HepG2 (cell line): ENCODE results near the gene EDEM1. TPM values are rescaled to one million over a fixed set of nuclear protein-coding genes. Genes with fewer than 3 reads are reported as not detected.

Source experiments
- ATAC-seq: fragments of 200-7000 bp; cut with Tn5 transposase; 3 replicates; pipeline ENCODE4 v1.9.1; 2020; ENCODE audit warnings: mild to moderate bottlenecking, moderate library complexity
- BruUV-seq: library from RNA; stranded (reverse); fragments of 400-500 nt; replicated peaks from 2 replicates; lab custom pipeline; 2021; lab: Mats Ljungman, UMichigan
- CTCF ChIA-PET: fragments of 300-600 bp; formaldehyde crosslinking; extraction: SDS; loops from one replicate; lab custom pipeline; 2021; ENCODE audit warnings: low total read pairs, inconsistent platforms, low intra/inter-chr PET ratio; lab: Yijun Ruan, JAX
- POLR2A ChIA-PET: fragments of 350-600 bp; sonication (Branson Sonifier 250); formaldehyde crosslinking; loops from one replicate; lab custom pipeline; 2020; ENCODE audit warnings: antibody characterized with exemption, inconsistent platforms; lab: Yijun Ruan, JAX
- DNase-seq: peaks from one replicate; pipeline ENCODE4 v3.0.0-alpha.2; 2015; ENCODE audit warnings: low spot score
- FAIRE-seq: peaks from 3 replicates; lab custom pipeline; 2011; peaks lifted over from hg19 to GRCh38; lab: Jason Lieb, UNC
- H2AFZ ChIP-seq: one replicate; pipeline ENCODE4 v1.6.1; 2011; ENCODE audit warnings: low read length, inconsistent platforms
- H3K27ac ChIP-seq: fragments of 300-600 bp; 3 replicates; pipeline ENCODE4 v1.8.0; 2011; ENCODE audit warnings: mixed run types, mild to moderate bottlenecking, mixed read lengths, low read length, inconsistent platforms; ENCODE audit not compliant: insufficient read depth; ENCODE audit errors: extremely low read length
- H3K27me3 ChIP-seq, 2 experiments: fragments of 200-600 bp in 1 of 2; 2 replicates in 1 of 2; 3 replicates in 1 of 2; pipeline versions ENCODE4 v1.6.0 to v1.8.0; 2011; ENCODE audit warnings: low read length in 2 of 2, mild to moderate bottlenecking in 2 of 2, moderate library complexity in 2 of 2, inconsistent platforms in 1 of 2; ENCODE audit not compliant: insufficient read depth in 2 of 2, control insufficient read depth in 1 of 2
- H3K36me3 ChIP-seq, 2 experiments: fragments of 200-600 bp in 1 of 2; replicated peaks in 1 of 2; 2 replicates in 1 of 2; 3 replicates in 1 of 2; pipeline versions ENCODE4 v1.5.1 to v1.8.0; 2011; ENCODE audit warnings: low read length in 2 of 2, inconsistent platforms in 1 of 2; ENCODE audit not compliant: insufficient read depth in 2 of 2, control insufficient read depth in 1 of 2
- H3K4me1 ChIP-seq: 2 replicates; pipeline ENCODE4 v1.5.1; 2012; ENCODE audit warnings: low read length, inconsistent platforms; ENCODE audit not compliant: insufficient read depth
- H3K4me2 ChIP-seq: 2 replicates; pipeline ENCODE4 v1.6.0; 2011; ENCODE audit warnings: low read depth, low read length, inconsistent platforms
- H3K4me3 ChIP-seq, 3 experiments: fragments of 200-600 bp in 1 of 3; sonication (generic), shearing (Covaris generic) in 1 of 3; replicated peaks in 1 of 3; 2 replicates each; pipeline ENCODE4 v1.5.1; 2011 to 2016; ENCODE audit warnings: low read length in 3 of 3, inconsistent platforms in 2 of 3, low read depth in 2 of 3, mild to moderate bottlenecking in 2 of 3, control low read depth in 1 of 3, mixed read lengths in 1 of 3; ENCODE audit not compliant: insufficient read depth in 1 of 3
- H3K79me2 ChIP-seq: one replicate; pipeline ENCODE4 v1.6.1; 2011; ENCODE audit warnings: low read length, inconsistent platforms; ENCODE audit not compliant: insufficient read depth
- H3K9ac ChIP-seq: 2 replicates; pipeline ENCODE4 v1.6.0; 2011; ENCODE audit warnings: mild to moderate bottlenecking, low read depth, low read length, inconsistent platforms; ENCODE audit not compliant: insufficient read depth
- H3K9me3 ChIP-seq: 2 replicates; pipeline ENCODE4 v1.5.1; 2012; ENCODE audit warnings: mild to moderate bottlenecking, low read length
- H4K20me1 ChIP-seq: 2 replicates; pipeline ENCODE4 v1.6.0; 2011; ENCODE audit warnings: inconsistent platforms, mild to moderate bottlenecking, low read length, moderate library complexity; ENCODE audit not compliant: insufficient read depth
- CEBPZ ChIP-seq: IDR thresholded peaks from 2 replicates; pipeline ENCODE4 v1.6.1; 2012; ENCODE audit warnings: low read length, improper control_type of control experiment
- ETS1 ChIP-seq: sonication (generic); formaldehyde crosslinking; IDR thresholded peaks from 2 replicates; pipeline ENCODE4 v1.4.0; 2020; ENCODE audit warnings: missing genetic modification reagents
- LCORL ChIP-seq, 2 experiments: fragments of 450-650 bp in 1 of 2; sonication (generic) in 1 of 2; formaldehyde crosslinking in 1 of 2; IDR thresholded peaks; 2 replicates each; pipeline versions ENCODE4 v1.5.0 to v1.6.1; 2017 to 2020; ENCODE audit warnings: antibody characterized with exemption in 1 of 2, missing genetic modification reagents in 1 of 2
- PHF20 ChIP-seq: sonication (generic); formaldehyde crosslinking; IDR thresholded peaks from 2 replicates; pipeline ENCODE4 v1.5.0; 2020; ENCODE audit warnings: mild to moderate bottlenecking, missing genetic modification reagents
- ZNF550 ChIP-seq: sonication (generic); formaldehyde crosslinking; IDR thresholded peaks from 2 replicates; pipeline ENCODE4 v1.4.0; 2020; ENCODE audit warnings: mild to moderate bottlenecking, missing genetic modification reagents, borderline replicate concordance
- WGBS: methylation state at CpG from one replicate; pipeline ENCODE4 v1.1.6; 2017; ENCODE audit warnings: low lambda C conversion rate; 5-methylcytosine and 5-hydroxymethylcytosine counted together
- in situ Hi-C: cut with HindIII; loops from 2 replicates; pipeline ENCODE4 v1.10.0; 2017; ENCODE audit warnings: low pct_unique_long_range_greater_than_20kb; ENCODE audit not compliant: extremely low pct_ligation_motif_present
- intact Hi-C: fragments of 100-400 bp; cut with micrococcal nuclease; formaldehyde crosslinking; loops from one replicate; pipeline ENCODE4 v1.10.0; 2022; ENCODE audit not compliant: unreplicated experiment
- polyA plus RNA-seq, 8 experiments: library from polyadenylated mRNA; depleted of rRNA in 3 of 8; stranded (reverse) in 7 of 8; unstranded in 1 of 8; fragments of >200 nt; fragmentation: Illumina TruSeq in 4 of 8; extraction: Trizol in 4 of 8; gene quantifications; 2 replicates each; pipeline versions ENCODE4 v1.2.1 to v1.2.3, GENCODE V29; 2011 to 2016; ENCODE audit warnings: low read depth in 4 of 8, missing spikeins in 1 of 8, mixed read lengths in 1 of 8; ENCODE audit not compliant: insufficient read depth in 1 of 8
- total RNA-seq, 5 experiments: library from RNA; depleted of rRNA; stranded (reverse); fragments of >200 nt; fragmentation: Illumina TruSeq; extraction: Trizol; gene quantifications; 2 replicates each; pipeline ENCODE4 v1.2.3, GENCODE V29; 2016; ENCODE audit warnings: low read depth in 1 of 5

Gene EDEM1
- total and polyA plus RNA-seq, 2 of the 13 experiments (the other 11 are each of a cell fraction or from before 2014, with no cell fraction given), result 13.8 to 25.8 TPM

- no peak overlapping the region for H2AFZ ChIP-seq
- TF ChIP-seq LCORL (IDR thresholded peaks at IDR 0.05), result no peak
- no peak for TF ChIP-seq LCORL (CRISPR knock-in tag; IDR thresholded peaks at IDR 0.05)
- TF ChIP-seq CEBPZ, result no peak
- no peak for TF ChIP-seq ZNF550 (CRISPR knock-in tag)
- no peak for TF ChIP-seq PHF20 (CRISPR knock-in tag)
- no peak for TF ChIP-seq ETS1 (CRISPR knock-in tag)
- no peaks in the 10 kb centered on the region for H3K9me3 ChIP-seq
- no peaks in the 10 kb centered on the region for H3K27me3 ChIP-seq
- ChIA-PET CTCF (no interaction called here), POLR2A (no interaction called here)
- H3K9ac ChIP-seq, result no peak overlapping the region
- H3K36me3 ChIP-seq, result peaks cover 37 to 81% of the 10 kb centered on the region in 2 experiments
- no peak for ATAC-seq
- whole genome bisulfite sequencing, result 98% methylated on average over 5 of the region's 7 CpGs
- H3K4me1 ChIP-seq, result peaks cover 31% of the 10 kb centered on the region
- no peak overlapping the region for H3K27ac ChIP-seq
- no peaks in the 10 kb centered on the region for H3K79me2 ChIP-seq
- in situ Hi-C loops (no loop called here), intact Hi-C loops (no loop called here)
- no peak overlapping the region for H3K4me3 ChIP-seq
- no peak for FAIRE-seq
- no TSS peak for BruUV-seq
- no peaks in the 10 kb centered on the region for H4K20me1 ChIP-seq
- H3K4me2 ChIP-seq, result no peak overlapping the region
- DNase-seq, result no peak
These were observed 26.1 kb downstream of the EDEM1 start for GRCh38 chr3:5213574-5213966.
